H1 (cell line): ENCODE results near the gene PTBP3. TPM values are rescaled to one million over a fixed set of nuclear protein-coding genes. Genes with fewer than 3 reads are reported as not detected.

Source experiments
- ATF3 ChIP-seq: IDR thresholded peaks from 2 replicates; pipeline ENCODE4 v1.6.1; 2011; ENCODE audit warnings: low read depth, mild to moderate bottlenecking, low read length; ENCODE audit not compliant: insufficient read depth
- BACH1 ChIP-seq: IDR thresholded peaks from 2 replicates; pipeline ENCODE4 v1.6.1; 2012; ENCODE audit warnings: low read length, improper control_type of control experiment
- CBX8 ChIP-seq: fragments of 300-800, 300-1000 bp; sonication (generic); IDR thresholded peaks from 2 replicates; pipeline ENCODE4 v1.7.1; 2016; ENCODE audit warnings: low read depth, low read length, borderline replicate concordance
- CTCF ChIP-seq, 3 experiments: IDR thresholded peaks; 1 replicate in 2 of 3; 2 replicates in 1 of 3; pipeline versions ENCODE4 v1.5.1 to v1.6.1; 2011; ENCODE audit warnings: low read length in 3 of 3, mild to moderate bottlenecking in 3 of 3, inconsistent platforms in 2 of 3, low read depth in 1 of 3, moderate library complexity in 1 of 3; ENCODE audit not compliant: insufficient read depth in 1 of 3; ENCODE audit errors: control extremely low read depth in 1 of 3
- EP300 ChIP-seq, 2 experiments: IDR thresholded peaks; 1 replicate in 1 of 2; 2 replicates in 1 of 2; pipeline ENCODE4 v1.6.1; 2011 to 2012; ENCODE audit warnings: low read depth in 2 of 2, low read length in 2 of 2, mild to moderate bottlenecking in 2 of 2, borderline replicate concordance in 1 of 2, inconsistent platforms in 1 of 2, moderate library complexity in 1 of 2
- FOSL1 ChIP-seq: IDR thresholded peaks from 2 replicates; pipeline ENCODE4 v1.6.1; 2011; ENCODE audit warnings: mild to moderate bottlenecking, low read depth, low read length, moderate library complexity; ENCODE audit not compliant: insufficient read depth
- GTF2F1 ChIP-seq: IDR thresholded peaks from 2 replicates; pipeline ENCODE4 v1.6.1; 2012; ENCODE audit warnings: low read depth, low read length, improper control_type of control experiment, borderline replicate concordance
- NANOG ChIP-seq: IDR thresholded peaks from 2 replicates; pipeline ENCODE4 v1.6.1; 2011; ENCODE audit warnings: low read length, low read depth, mild to moderate bottlenecking, inconsistent platforms; ENCODE audit not compliant: insufficient read depth, poor library complexity, severe bottlenecking
- POLR2A ChIP-seq, 2 experiments: IDR thresholded peaks; 1 replicate in 1 of 2; 2 replicates in 1 of 2; pipeline ENCODE4 v1.6.1; 2011; ENCODE audit warnings: low read depth in 2 of 2, low read length in 2 of 2, mild to moderate bottlenecking in 2 of 2; ENCODE audit errors: control extremely low read depth in 1 of 2
- SP1 ChIP-seq: IDR thresholded peaks from 2 replicates; pipeline ENCODE4 v1.6.1; 2011; ENCODE audit warnings: low read depth, low read length
- SRF ChIP-seq: IDR thresholded peaks from 2 replicates; pipeline ENCODE4 v1.6.1; 2011; ENCODE audit warnings: mild to moderate bottlenecking, low read depth, low read length, moderate library complexity
- TEAD4 ChIP-seq: IDR thresholded peaks from 2 replicates; pipeline ENCODE4 v1.6.1; 2012; ENCODE audit warnings: low read depth, low read length, inconsistent platforms, mixed read lengths
- polyA plus RNA-seq, 7 experiments: library from polyadenylated mRNA; depleted of rRNA in 3 of 7; stranded (reverse) in 5 of 7; unstranded in 2 of 7; fragments of >200 nt in 5 of 7; fragments of 200-250 nt in 2 of 7; gene quantifications; 1 replicate in 5 of 7; 2 replicates in 1 of 7; 4 replicates in 1 of 7; pipeline versions ENCODE4 v1.2.1 to v1.2.3, GENCODE V29; 2011 to 2013; ENCODE audit warnings: missing spikeins in 2 of 7, mixed read lengths in 2 of 7
- total RNA-seq: library from RNA; stranded (reverse); fragmentation: NEBNext Ultra II Directional; extraction: Animal tissue kit (Norgen Biotek cat#: 25700); gene quantifications from 2 replicates; pipeline ENCODE4 v1.2.1, GENCODE V29; 2021

Gene PTBP3
- total and polyA plus RNA-seq, 2 of the 8 experiments (the other 6 are each of a cell fraction or from before 2014, with no cell fraction given) = 51.0 to 124 TPM

GRCh38 chr9:112333639-112334431 lies 416 bp upstream of the PTBP3 start (continued):
- no peak for TF ChIP-seq NANOG
- no peak for TF ChIP-seq SRF
- TF ChIP-seq TEAD4 = peak; percentile 22; the same call in 1 of the 2 replicates
- peak; percentile 34 to 49 (median 49) for TF ChIP-seq CTCF (IDR thresholded peaks at IDR 0.05; ENCODE audit: control extremely low read depth in 1 of 3, insufficient read depth in 1 of 3, low read depth in 1 of 3, low read length in 3 of 3)
- TF ChIP-seq FOSL1 = no peak
- no peak for TF ChIP-seq EP300 (IDR thresholded peaks at IDR 0.05; ENCODE audit: borderline replicate concordance in 1 of 2, low read depth in 2 of 2, low read length in 2 of 2)
- no peak for TF ChIP-seq CBX8
- TF ChIP-seq GTF2F1 = no peak
- no peak for TF ChIP-seq SP1
- TF ChIP-seq BACH1 = 0 out of 2 replicates have a peak, but pooled peaks have one; percentile 31
- TF ChIP-seq POLR2A (IDR thresholded peaks at IDR 0.05; ENCODE audit: control extremely low read depth in 1 of 2, low read depth in 2 of 2, low read length in 2 of 2) = peak in 1 of 2 experiments; percentile 25; a peak in 2 of 3 replicates
- no peak for TF ChIP-seq ATF3
